Bronchial epithelial cell (primary cell): Measurements from ENCODE around the gene HYAL3. TPM values are rescaled to one million over a fixed set of nuclear protein-coding genes. Genes with fewer than 3 reads are reported as not detected.

ENCODE experiments used
- DNase-seq: peaks from one replicate; pipeline ENCODE4 v3.0.0-alpha.2; 2010; ENCODE audit warnings: low read depth
- FAIRE-seq: peaks from 2 replicates; lab custom pipeline; 2011; peaks lifted over from hg19 to GRCh38; lab: Jason Lieb, UNC
- H3K27me3 ChIP-seq: 2 replicates; pipeline ENCODE4 v1.5.1; 2011; ENCODE audit warnings: low read length; ENCODE audit not compliant: control insufficient read depth, insufficient read depth
- H3K36me3 ChIP-seq: 2 replicates; pipeline ENCODE4 v1.5.1; 2011; ENCODE audit warnings: low read length; ENCODE audit not compliant: control insufficient read depth, insufficient read depth
- H3K4me3 ChIP-seq: 2 replicates; pipeline ENCODE4 v1.5.1; 2011; ENCODE audit warnings: mild to moderate bottlenecking, low read depth, low read length, control low read depth
- CTCF ChIP-seq: IDR thresholded peaks from 2 replicates; pipeline ENCODE4 v1.5.1; 2011; ENCODE audit warnings: mild to moderate bottlenecking, moderate library complexity, low read length, control low read depth, inconsistent platforms; ENCODE audit not compliant: insufficient read depth, severe bottlenecking
- total RNA-seq: library from RNA; depleted of rRNA; stranded (reverse); fragments of >200 nt; gene quantifications from 2 replicates; pipeline ENCODE4 v1.2.1, GENCODE V29; 2014

Gene HYAL3
- total RNA-seq, 1 donor from 2014 or later: 6.6 TPM

GRCh38 chr3:50341996-50342650, 42.9 kb upstream of the HYAL3 start:
- no peaks in the 10 kb centered on the region for H3K27me3 ChIP-seq
- DNase-seq: no peak
- no peak for TF ChIP-seq CTCF
- no peak for FAIRE-seq
- H3K36me3 ChIP-seq: no peaks in the 10 kb centered on the region
- no peak overlapping the region for H3K4me3 ChIP-seq

- Histone ChIP-seq H3K27me3 (no peaks in the 10 kb centered on the region), H3K36me3 (no peaks in the 10 kb centered on the region), H3K4me3 (no peak overlapping the region)
- FAIRE-seq (no peak), DNase-seq (no peak)
- TF ChIP-seq CTCF: no peak
These were observed 42.3 kb upstream of the HYAL3 start for GRCh38 chr3:50341537-50341936.

- no peaks in the 10 kb centered on the region for H3K36me3 ChIP-seq
- DNase-seq (peak; percentile 42), FAIRE-seq (no peak)
- no peaks in the 10 kb centered on the region for H3K27me3 ChIP-seq
- TF ChIP-seq CTCF: no peak
- peak within 1 kb of the TSS; percentile 44 for H3K4me3 ChIP-seq
These were observed 41.5 kb upstream of the HYAL3 start, which contains the start of gene RASSF1 for GRCh38 chr3:50340448-50341329. TSS of gene RASSF1 (minus strand) at chr3:50340836. CDS start at chr3:50340805, 31 bp downstream.

GRCh38 chr3:50340147-50340447, 40.9 kb upstream of the HYAL3 start:
- Histone ChIP-seq H3K4me3 (peak overlapping the region; percentile 44), H3K36me3 (no peaks in the 10 kb centered on the region), H3K27me3 (no peaks in the 10 kb centered on the region)
- no peak for TF ChIP-seq CTCF
- FAIRE-seq (no peak), DNase-seq (no peak)

GRCh38 chr3:50339485-50340146, 40.4 kb upstream of the HYAL3 start:
- Histone ChIP-seq H3K4me3 (peak overlapping the region; percentile 44), H3K36me3 (no peaks in the 10 kb centered on the region), H3K27me3 (no peaks in the 10 kb centered on the region)
- no peak for DNase-seq
- no peak for TF ChIP-seq CTCF
- no peak for FAIRE-seq
